HCT116 (cell line): Measurements from ENCODE around the gene GALNT2. TPM values are rescaled to one million over a fixed set of nuclear protein-coding genes. Genes with fewer than 3 reads are reported as not detected.

ENCODE experiments used
- ATAC-seq: fragments of 200-7000 bp; cut with Tn5 transposase; 2 replicates; pipeline ENCODE4 v1.9.1; 2020; ENCODE audit warnings: mild to moderate bottlenecking, moderate library complexity
- BruUV-seq: library from RNA; stranded (reverse); fragments of 400-500 nt; replicated peaks from 2 replicates; lab custom pipeline; 2021; lab: Mats Ljungman, UMichigan
- CTCF ChIA-PET: fragments of 300-600 bp; sonication (Branson Sonifier 250); formaldehyde crosslinking; loops from one replicate; lab custom pipeline; 2021; ENCODE audit warnings: antibody characterized with exemption; lab: Charles Lee
- POLR2A ChIA-PET: fragments of 300-600, 350-600 bp; sonication (Branson Sonifier 250); formaldehyde crosslinking; loops from one replicate; lab custom pipeline; 2021; ENCODE audit warnings: antibody characterized with exemption; lab: Charles Lee
- RAD21 ChIA-PET, 2 experiments: fragments of 300-600 bp; sonication (Branson Sonifier 250); formaldehyde crosslinking; loops; one replicate each; lab custom pipeline; 2023; ENCODE audit warnings: low total read pairs in 2 of 2; ENCODE audit not compliant: uncharacterized antibody in 2 of 2, unreplicated experiment in 2 of 2, low non-redundant PET in 1 of 2; lab: Charles Lee
- DNase-seq: peaks from one replicate; pipeline ENCODE4 v3.0.0-alpha.2; 2010; ENCODE audit warnings: low read depth, low spot score
- H2AFZ ChIP-seq: fragments of 200-600 bp; shearing (Covaris generic), sonication (generic); 2 replicates; pipeline ENCODE4 v1.6.1; 2017; ENCODE audit warnings: low read depth, mixed run types, mixed read lengths, antibody characterized with exemption, low read length; ENCODE audit not compliant: poor library complexity, severe bottlenecking
- H3K27ac ChIP-seq: 2 replicates; pipeline ENCODE4 v1.5.1; 2012; ENCODE audit warnings: low read depth, low read length
- H3K27me3 ChIP-seq: fragments of 200-600 bp; sonication (generic); 2 replicates; pipeline ENCODE4 v1.6.1; 2016; ENCODE audit warnings: mixed run types, low read length, mixed read lengths; ENCODE audit not compliant: insufficient read depth
- H3K36me3 ChIP-seq, 2 experiments: fragments of 200-500 bp in 1 of 2; fragments of 200-600 bp in 1 of 2; sonication (Bioruptor generic) in 1 of 2; sonication (generic) in 1 of 2; 2 replicates each; pipeline versions ENCODE4 v1.5.1 to v1.6.1; 2014 to 2016; ENCODE audit warnings: low read length in 2 of 2, inconsistent platforms in 1 of 2, mixed read lengths in 1 of 2, mixed run types in 1 of 2; ENCODE audit not compliant: insufficient read depth in 2 of 2, control insufficient read depth in 1 of 2
- H3K4me1 ChIP-seq, 2 experiments: fragments of 200-600 bp in 1 of 2; sonication (generic) in 1 of 2; 2 replicates each; pipeline versions ENCODE4 v1.5.1 to v1.6.1; 2012 to 2017; ENCODE audit warnings: low read length in 2 of 2, inconsistent platforms in 1 of 2, mild to moderate bottlenecking in 1 of 2, mixed read lengths in 1 of 2, mixed run types in 1 of 2, moderate library complexity in 1 of 2; ENCODE audit not compliant: insufficient read depth in 2 of 2, control insufficient read depth in 1 of 2
- H3K4me2 ChIP-seq: fragments of 200-600 bp; sonication (generic); 2 replicates; pipeline ENCODE4 v1.6.1; 2017; ENCODE audit warnings: mixed run types, low read length, mixed read lengths
- H3K4me3 ChIP-seq, 2 experiments: fragments of 200-600 bp in 1 of 2; sonication (generic) in 1 of 2; replicated peaks in 1 of 2; 2 replicates each; pipeline ENCODE4 v1.5.1; 2011 to 2016; ENCODE audit warnings: low read length in 2 of 2, control low read depth in 1 of 2, low read depth in 1 of 2, mild to moderate bottlenecking in 1 of 2, mixed read lengths in 1 of 2, mixed run types in 1 of 2
- H3K79me2 ChIP-seq: fragments of 200-600 bp; sonication (generic); 2 replicates; pipeline ENCODE4 v1.6.1; 2017; ENCODE audit warnings: mild to moderate bottlenecking, mixed run types, low read length, moderate library complexity, mixed read lengths; ENCODE audit not compliant: insufficient read depth
- H3K9ac ChIP-seq: fragments of 200-600 bp; sonication (generic); 2 replicates; pipeline ENCODE4 v1.6.1; 2016; ENCODE audit warnings: low read length, mixed read lengths
- H3K9me2 ChIP-seq: fragments of 200-600 bp; sonication (generic), shearing (Covaris generic); 2 replicates; pipeline ENCODE4 v1.6.1; 2017; ENCODE audit warnings: mixed run types, mild to moderate bottlenecking, moderate library complexity; ENCODE audit not compliant: insufficient read depth
- H3K9me3 ChIP-seq, 2 experiments: fragments of 200-500 bp in 1 of 2; fragments of 200-600 bp in 1 of 2; sonication (Bioruptor generic) in 1 of 2; sonication (generic) in 1 of 2; 2 replicates each; pipeline ENCODE4 v1.6.1; 2014 to 2017; ENCODE audit warnings: low read length in 2 of 2, mixed read lengths in 2 of 2, inconsistent platforms in 1 of 2, low read depth in 1 of 2, mild to moderate bottlenecking in 1 of 2, mixed run types in 1 of 2, moderate library complexity in 1 of 2; ENCODE audit not compliant: control insufficient read depth in 1 of 2, insufficient read depth in 1 of 2
- H4K20me1 ChIP-seq: fragments of 200-600 bp; sonication (generic), shearing (Covaris generic); 2 replicates; pipeline ENCODE4 v1.6.1; 2017; ENCODE audit warnings: mixed run types, mild to moderate bottlenecking, moderate library complexity; ENCODE audit not compliant: insufficient read depth
- ATF3 ChIP-seq: IDR thresholded peaks from 2 replicates; pipeline ENCODE4 v1.6.1; 2012
- CBX3 ChIP-seq: IDR thresholded peaks from 2 replicates; pipeline ENCODE4 v1.6.1; 2012; ENCODE audit warnings: low read depth
- CEBPB ChIP-seq: IDR thresholded peaks from 2 replicates; pipeline ENCODE4 v1.6.1; 2012; ENCODE audit warnings: low read depth
- CTCF ChIP-seq, 3 experiments: fragments of 200-600 bp in 1 of 3; sonication (generic) in 1 of 3; IDR thresholded peaks in 2 of 3; conservative IDR thresholded peaks in 1 of 3; 2 replicates each; pipeline ENCODE4 v1.5.1; 2012 to 2017; ENCODE audit warnings: low read depth in 2 of 3, low read length in 2 of 3, antibody characterized with exemption in 1 of 3, borderline replicate concordance in 1 of 3, control low read depth in 1 of 3, mild to moderate bottlenecking in 1 of 3, mixed read lengths in 1 of 3, mixed run types in 1 of 3, moderate library complexity in 1 of 3; ENCODE audit not compliant: insufficient read depth in 1 of 3
- EGR1 ChIP-seq: IDR thresholded peaks from 2 replicates; pipeline ENCODE4 v1.6.1; 2012; ENCODE audit warnings: low read depth
- ELF1 ChIP-seq: IDR thresholded peaks from 2 replicates; pipeline ENCODE4 v1.6.1; 2012; ENCODE audit warnings: low read depth, borderline replicate concordance
- EZH2 ChIP-seq: fragments of 200-600 bp; sonication (generic); IDR thresholded peaks from 2 replicates; pipeline ENCODE4 v1.6.1; 2017; ENCODE audit warnings: antibody characterized with exemption, mixed run types
- JUND ChIP-seq: IDR thresholded peaks from 2 replicates; pipeline ENCODE4 v1.6.1; 2012
- MAX ChIP-seq: IDR thresholded peaks from 2 replicates; pipeline ENCODE4 v1.6.1; 2012
- POLR2A ChIP-seq: IDR thresholded peaks from 2 replicates; pipeline ENCODE4 v1.7.0; 2011; ENCODE audit warnings: borderline replicate concordance; ENCODE audit not compliant: insufficient read depth, insufficient read length; ENCODE audit errors: extremely low read depth
- POLR2AphosphoS5 ChIP-seq: IDR thresholded peaks from 2 replicates; pipeline ENCODE4 v1.6.1; 2011; ENCODE audit warnings: mild to moderate bottlenecking, low read depth, low read length, moderate library complexity
- RAD21 ChIP-seq: IDR thresholded peaks from 2 replicates; pipeline ENCODE4 v1.6.1; 2012; ENCODE audit warnings: low read depth, mild to moderate bottlenecking
- SRF ChIP-seq: IDR thresholded peaks from 2 replicates; pipeline ENCODE4 v1.6.1; 2012; ENCODE audit warnings: low read depth
- TCF7L2 ChIP-seq: IDR thresholded peaks from 2 replicates; pipeline ENCODE4 v1.7.0; 2011; ENCODE audit warnings: borderline replicate concordance, inconsistent platforms; ENCODE audit not compliant: insufficient read depth, insufficient read length; ENCODE audit errors: extremely low read depth
- ZBTB33 ChIP-seq: IDR thresholded peaks from 2 replicates; pipeline ENCODE4 v1.6.1; 2011; ENCODE audit warnings: mild to moderate bottlenecking, low read length, moderate library complexity; ENCODE audit not compliant: insufficient replicate concordance; ENCODE audit errors: extremely low read depth
- ZFX ChIP-seq: fragments of 450-650 bp; IDR thresholded peaks from 2 replicates; pipeline ENCODE4 v1.6.1; 2017
- ZNF274 ChIP-seq: fragments of 200-500 bp; sonication (Bioruptor generic); IDR thresholded peaks from 2 replicates; pipeline ENCODE4 v1.6.1; 2014; ENCODE audit warnings: mild to moderate bottlenecking, low read depth, low read length, inconsistent platforms
- intact Hi-C: fragments of 100-400 bp; cut with micrococcal nuclease; formaldehyde crosslinking; loops from 2 replicates; pipeline ENCODE4 v1.10.0; 2022
- total RNA-seq: library from RNA; stranded (reverse); gene quantifications from one replicate; pipeline ENCODE4 v1.2.1, GENCODE V29; 2021; ENCODE audit not compliant: unreplicated experiment

Gene GALNT2
- total RNA-seq, 1 experiment from 2014 or later: 40.8 TPM

- TF ChIP-seq ELF1 (no peak), ZNF274 (no peak), ZBTB33 (no peak), POLR2A (no peak), CEBPB (no peak), EGR1 (no peak), ATF3 (no peak), POLR2AphosphoS5 (no peak), MAX (no peak), JUND (no peak), RAD21 (no peak), CTCF (IDR thresholded peaks at IDR 0.05 in 2 of 3, conservative IDR thresholded peaks at IDR 0.05 in 1 of 3; ENCODE audit: borderline replicate concordance in 1 of 3, insufficient read depth in 1 of 3, low read depth in 2 of 3, low read length in 2 of 3) (no peak), TCF7L2 (no peak), EZH2 (no peak), ZFX (no peak), SRF (no peak), CBX3 (no peak)
- H3K27ac ChIP-seq: no peak overlapping the region
- no peaks in the 10 kb centered on the region for H3K79me2 ChIP-seq
- H3K36me3 ChIP-seq: no peaks in the 10 kb centered on the region
- BruUV-seq: no TSS peak
- no peak overlapping the region for H3K9ac ChIP-seq
- intact Hi-C loops: no loop called here
- POLR2A ChIA-PET: no interaction called here
- ATAC-seq (no peak), DNase-seq (no peak)
- no peaks in the 10 kb centered on the region for H4K20me1 ChIP-seq
- no peak overlapping the region for H3K4me3 ChIP-seq
- H3K4me1 ChIP-seq: no peaks in the 10 kb centered on the region
- H3K4me2 ChIP-seq: no peak overlapping the region
- CTCF ChIA-PET: no interaction called here
- no peaks in the 10 kb centered on the region for H3K9me3 ChIP-seq
- RAD21 ChIA-PET: no interaction called here
- H3K27me3 ChIP-seq: no peaks in the 10 kb centered on the region
- H3K9me2 ChIP-seq: no peaks in the 10 kb centered on the region
- no peak overlapping the region for H2AFZ ChIP-seq
Observed at GRCh38 chr1:230174041-230174440, 107.0 kb downstream of the GALNT2 start.
